GM23338 (cell line): ENCODE results near the gene TPGS1. TPM values are rescaled to one million over a fixed set of nuclear protein-coding genes. Genes with fewer than 3 reads are reported as not detected.

Source experiments
- ATAC-seq: fragments of 200-7000 bp; cut with Tn5 transposase; 3 replicates; pipeline ENCODE4 v1.9.1; 2020
- DNase-seq: peaks from one replicate; pipeline ENCODE4 v3.0.0-alpha.2; 2015; ENCODE audit warnings: low spot score
- H2AFZ ChIP-seq: fragments of 200-600 bp; sonication (generic); 2 replicates; pipeline ENCODE4 v1.8.0; 2016; ENCODE audit warnings: antibody characterized with exemption, mild to moderate bottlenecking, moderate library complexity
- H3F3A ChIP-seq: fragments of 200-600 bp; sonication (generic); replicated peaks from 2 replicates; pipeline ENCODE4 v1.8.0; 2017; ENCODE audit warnings: antibody characterized with exemption, mixed run types, low read depth
- H3K27ac ChIP-seq: fragments of 200-600 bp; sonication (generic); 2 replicates; pipeline ENCODE4 v1.6.1; 2016; ENCODE audit warnings: low read depth
- H3K27me3 ChIP-seq: fragments of 200-600 bp; sonication (generic); 2 replicates; pipeline ENCODE4 v1.8.0; 2016; ENCODE audit warnings: mild to moderate bottlenecking, mixed run types, moderate library complexity; ENCODE audit not compliant: insufficient read depth
- H3K36me3 ChIP-seq: fragments of 200-600 bp; sonication (generic); 2 replicates; pipeline ENCODE4 v1.8.0; 2016; ENCODE audit warnings: mild to moderate bottlenecking; ENCODE audit not compliant: insufficient read depth
- H3K4me1 ChIP-seq: fragments of 200-600 bp; sonication (generic); 2 replicates; pipeline ENCODE4 v1.8.0; 2016; ENCODE audit warnings: mild to moderate bottlenecking, moderate library complexity; ENCODE audit not compliant: insufficient read depth
- H3K4me2 ChIP-seq: fragments of 200-600 bp; sonication (generic); 2 replicates; pipeline ENCODE4 v1.7.1; 2017; ENCODE audit warnings: mixed run types
- H3K4me3 ChIP-seq: fragments of 200-600 bp; sonication (generic); 2 replicates; pipeline ENCODE4 v1.6.1; 2016; ENCODE audit warnings: mixed run types
- H3K79me2 ChIP-seq: fragments of 200-600 bp; sonication (generic); replicated peaks from 2 replicates; pipeline ENCODE4 v1.8.0; 2017; ENCODE audit warnings: mild to moderate bottlenecking; ENCODE audit not compliant: insufficient read depth
- H3K9me2 ChIP-seq: fragments of 200-600 bp; sonication (generic); 2 replicates; pipeline ENCODE4 v1.8.0; 2017; ENCODE audit not compliant: insufficient read depth
- H4K20me1 ChIP-seq: fragments of 200-600 bp; sonication (generic); replicated peaks from 2 replicates; pipeline ENCODE4 v1.8.0; 2017; ENCODE audit warnings: mild to moderate bottlenecking; ENCODE audit not compliant: insufficient read depth
- H3K27ac Mint-ChIP-seq: 2 replicates; pipeline ENCODE4 v1.8.0; 2020; ENCODE audit warnings: inconsistent platforms, mild to moderate bottlenecking, moderate library complexity, mixed read lengths
- H3K27me3 Mint-ChIP-seq: 3 replicates; pipeline ENCODE4 v1.8.0; 2022; ENCODE audit warnings: low read depth, mild to moderate bottlenecking, moderate library complexity, mixed read lengths, inconsistent platforms; ENCODE audit not compliant: insufficient read depth, poor library complexity
- H3K36me3 Mint-ChIP-seq: 3 replicates; pipeline ENCODE4 v1.8.0; 2021; ENCODE audit warnings: low read depth, mild to moderate bottlenecking, inconsistent platforms, moderate library complexity, mixed read lengths
- H3K4me1 Mint-ChIP-seq: 3 replicates; pipeline ENCODE4 v1.8.0; 2020; ENCODE audit warnings: mild to moderate bottlenecking, inconsistent platforms, mixed read lengths
- H3K4me3 Mint-ChIP-seq: 3 replicates; pipeline ENCODE4 v1.8.0; 2021; ENCODE audit warnings: moderate library complexity, mild to moderate bottlenecking, inconsistent platforms, mixed read lengths
- H3K9me3 Mint-ChIP-seq: 3 replicates; pipeline ENCODE4 v1.8.0; 2020; ENCODE audit warnings: moderate library complexity, mild to moderate bottlenecking, inconsistent platforms, mixed read lengths
- CREB1 ChIP-seq: fragments of 250-450 bp; sonication (Bioruptor Pico); IDR thresholded peaks from 2 replicates; pipeline ENCODE4 v1.5.0; 2020; ENCODE audit warnings: low read depth, mild to moderate bottlenecking, moderate library complexity
- EZH2phosphoT487 ChIP-seq: fragments of 200-600 bp; sonication (generic); IDR thresholded peaks from one replicate; pipeline ENCODE4 v1.8.1; 2018; ENCODE audit warnings: antibody characterized with exemption; ENCODE audit not compliant: unreplicated experiment
- ZNF331 ChIP-seq: fragments of 250-450 bp; sonication (Bioruptor Pico); IDR thresholded peaks from 2 replicates; pipeline ENCODE4 v1.5.0; 2020; ENCODE audit warnings: low read depth, mild to moderate bottlenecking, moderate library complexity
- ZNF462 ChIP-seq: fragments of 250-450 bp; sonication (Bioruptor Pico); IDR thresholded peaks from 2 replicates; pipeline ENCODE4 v1.5.0; 2020; ENCODE audit warnings: mild to moderate bottlenecking, moderate library complexity
- polyA plus RNA-seq: library from polyadenylated mRNA; unstranded; fragments of >200 nt; fragmentation: Nextera tagmentation; extraction: Ambion mirVana; gene quantifications from 2 replicates; pipeline ENCODE4 v1.2.1, GENCODE V29; 2016
- total RNA-seq: library from RNA; depleted of rRNA; stranded (reverse); fragments of >200 nt; shearing (Covaris generic); gene quantifications from 2 replicates; pipeline ENCODE4 v1.2.3, GENCODE V29; 2014

Gene TPGS1
- total and polyA plus RNA-seq, 2 experiments from 2014 or later, result 11.9 to 38.4 TPM

GRCh38 chr19:459724-460511 lies 47.4 kb upstream of the TPGS1 start (continued):
- TF ChIP-seq ZNF462, result no peak

GRCh38 chr19:460877-461720 lies 46.2 kb upstream of the TPGS1 start, which contains the start of gene SHC2:
Gene SHC2 (minus strand): TSS chr19:461033. CDS start chr19:460996, 37 bp downstream.
- Histone ChIP-seq H3K4me2 (peak within 1 kb of the TSS; percentile 87), H3K4me1 (no peaks in the 10 kb centered on the region; the same call in 1 of the 2 replicates), H3K36me3 (no peaks in the 10 kb centered on the region), H3K27me3 (peaks cover 33% of the 10 kb centered on the region), H3K9me2 (no peaks in the 10 kb centered on the region), H3K79me2 (no peaks in the 10 kb centered on the region), H3K27ac (no peak within 1 kb of the TSS), H3K4me3 (peak within 1 kb of the TSS; percentile 76), H3F3A (0 out of 2 replicates have a peak, but pooled peaks cover 4% of the 10 kb centered on the region), H4K20me1 (no peaks in the 10 kb centered on the region), H2AFZ (peak within 1 kb of the TSS; percentile 78)
- peak; percentile 18 for ATAC-seq
- H3K27ac Mint-ChIP-seq, result no peak within 1 kb of the TSS
- peak within 1 kb of the TSS; percentile 76 for H3K4me3 Mint-ChIP-seq
- H3K9me3 Mint-ChIP-seq, result peaks cover 4% of the 10 kb centered on the region; the same call in 2 of the 3 replicates
- H3K36me3 Mint-ChIP-seq, result no peaks in the 10 kb centered on the region
- TF ChIP-seq EZH2phosphoT487 (no peak), ZNF331 (CRISPR knock-in tag) (no peak), CREB1 (no peak)
- peaks cover 7% of the 10 kb centered on the region for H3K4me1 Mint-ChIP-seq
- peaks cover 29% of the 10 kb centered on the region for H3K27me3 Mint-ChIP-seq
- DNase-seq, result peak; percentile 52
